ENCODE results near the gene PTPDC1.

DNA sequence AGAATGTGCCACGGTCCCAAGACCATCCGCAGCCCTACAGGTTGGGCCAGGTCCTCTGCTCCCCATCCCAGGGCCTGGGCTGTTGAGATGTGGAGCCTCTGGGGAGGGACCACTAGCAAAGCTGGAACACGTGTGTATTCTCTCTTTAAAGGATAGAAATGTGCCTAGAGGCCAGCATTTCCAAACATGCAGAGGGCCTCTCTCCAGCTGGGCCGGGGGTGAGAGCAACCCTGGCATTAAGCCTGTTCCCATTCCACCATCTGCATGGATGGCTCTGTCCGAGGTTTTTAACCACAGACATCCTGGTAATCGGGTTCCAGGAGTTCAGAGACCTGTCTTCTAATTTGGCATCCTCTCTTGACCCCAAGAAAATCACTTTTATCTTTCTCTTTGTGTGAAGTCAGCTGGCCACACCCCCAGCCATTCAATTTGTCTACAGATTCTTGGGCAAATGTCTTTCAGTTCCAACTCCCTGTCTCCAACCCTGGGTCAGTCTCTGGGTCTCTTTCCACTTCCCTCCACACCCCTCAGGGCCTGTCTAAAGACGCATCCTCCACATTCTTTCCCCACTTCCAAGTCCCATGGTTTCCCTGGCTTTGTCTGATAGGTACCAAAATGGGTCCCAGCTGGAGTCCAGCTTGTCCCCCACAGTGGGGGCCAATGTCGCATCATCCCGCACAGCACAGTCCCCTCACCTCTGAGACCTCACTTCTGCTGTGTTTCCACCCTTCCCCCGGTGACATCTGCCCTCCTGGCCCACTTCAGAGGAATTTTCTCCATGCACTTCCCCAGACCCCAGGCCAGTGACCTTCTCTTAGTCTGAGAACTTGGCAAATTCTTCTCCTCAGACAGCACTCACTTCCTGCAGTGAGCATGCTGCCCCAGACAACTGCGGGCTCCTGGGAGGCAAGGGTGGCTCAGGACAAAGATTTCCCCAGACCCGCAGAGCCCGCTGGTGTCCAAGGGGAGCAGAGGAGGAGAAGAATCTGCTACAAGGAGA, 56.8 kb downstream of the PTPDC1 start:
- TF ChIP-seq, protein P1, sequence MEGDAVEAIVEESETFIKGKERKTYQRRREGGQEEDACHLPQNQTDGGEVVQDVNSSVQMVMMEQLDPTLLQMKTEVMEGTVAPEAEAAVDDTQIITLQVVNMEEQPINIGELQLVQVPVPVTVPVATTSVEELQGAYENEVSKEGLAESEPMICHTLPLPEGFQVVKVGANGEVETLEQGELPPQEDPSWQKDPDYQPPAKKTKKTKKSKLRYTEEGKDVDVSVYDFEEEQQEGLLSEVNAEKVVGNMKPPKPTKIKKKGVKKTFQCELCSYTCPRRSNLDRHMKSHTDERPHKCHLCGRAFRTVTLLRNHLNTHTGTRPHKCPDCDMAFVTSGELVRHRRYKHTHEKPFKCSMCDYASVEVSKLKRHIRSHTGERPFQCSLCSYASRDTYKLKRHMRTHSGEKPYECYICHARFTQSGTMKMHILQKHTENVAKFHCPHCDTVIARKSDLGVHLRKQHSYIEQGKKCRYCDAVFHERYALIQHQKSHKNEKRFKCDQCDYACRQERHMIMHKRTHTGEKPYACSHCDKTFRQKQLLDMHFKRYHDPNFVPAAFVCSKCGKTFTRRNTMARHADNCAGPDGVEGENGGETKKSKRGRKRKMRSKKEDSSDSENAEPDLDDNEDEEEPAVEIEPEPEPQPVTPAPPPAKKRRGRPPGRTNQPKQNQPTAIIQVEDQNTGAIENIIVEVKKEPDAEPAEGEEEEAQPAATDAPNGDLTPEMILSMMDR (IDR thresholded peaks at IDR 0.05) = no peak
- no peak for TF ChIP-seq POLR2AphosphoS5 (IDR thresholded peaks at IDR 0.05; ENCODE audit: insufficient read depth in 1 of 2, low read depth in 1 of 2)
